HG02642 (cell line): ENCODE data around the gene IPCEF1.

Experiments
- ATAC-seq: cut with Tn5 transposase; IDR thresholded peaks from one replicate; pipeline ENCODE4 v1.9.1; 2021; ENCODE audit warnings: mild to moderate bottlenecking; ENCODE audit not compliant: unreplicated experiment, poor library complexity

Gene IPCEF1

GRCh38 chr6:154356690-154357089 lies at the start of gene IPCEF1:
Gene IPCEF1, minus strand, starts transcription at chr6:154356803. Its CDS starts 90,856 bp downstream, at chr6:154265947.
- ATAC-seq = peak; percentile 29

GRCh38 chr6:154406301-154406700 lies 49.7 kb upstream of the IPCEF1 start:
- no peak for ATAC-seq

- no peak for ATAC-seq
Observed at GRCh38 chr6:154404791-154405400, 48.3 kb upstream of the IPCEF1 start.

- no peak for ATAC-seq
Observed at GRCh38 chr6:154403788-154404187, 47.2 kb upstream of the IPCEF1 start.

GRCh38 chr6:154402081-154402780 lies 45.6 kb upstream of the IPCEF1 start:
- no peak for ATAC-seq

GRCh38 chr6:154399097-154399496 lies 42.5 kb upstream of the IPCEF1 start:
- ATAC-seq = no peak

- ATAC-seq = no peak
Observed at GRCh38 chr6:154397491-154398195, 41.0 kb upstream of the IPCEF1 start.

GRCh38 chr6:154395878-154396277 lies 39.3 kb upstream of the IPCEF1 start:
- no peak for ATAC-seq

- ATAC-seq = no peak
Observed at GRCh38 chr6:154395316-154395715, 38.7 kb upstream of the IPCEF1 start.

GRCh38 chr6:154394571-154394970 lies 38.0 kb upstream of the IPCEF1 start:
- ATAC-seq = no peak

- no peak for ATAC-seq
Observed at GRCh38 chr6:154390034-154390433, 33.4 kb upstream of the IPCEF1 start.

- no peak for ATAC-seq
Observed at GRCh38 chr6:154388803-154389202, 32.2 kb upstream of the IPCEF1 start.

GRCh38 chr6:154386848-154387717 lies 30.5 kb upstream of the IPCEF1 start:
- no peak for ATAC-seq

- ATAC-seq = no peak
Observed at GRCh38 chr6:154384191-154384590, 27.6 kb upstream of the IPCEF1 start.

GRCh38 chr6:154383273-154383672 lies 26.7 kb upstream of the IPCEF1 start:
- ATAC-seq = no peak

- ATAC-seq = no peak
Observed at GRCh38 chr6:154382740-154383139, 26.1 kb upstream of the IPCEF1 start.

- ATAC-seq = no peak
Observed at GRCh38 chr6:154381548-154381947, 24.9 kb upstream of the IPCEF1 start.

- ATAC-seq = no peak
Observed at GRCh38 chr6:154380741-154381140, 24.1 kb upstream of the IPCEF1 start.

GRCh38 chr6:154379585-154379984 lies 23.0 kb upstream of the IPCEF1 start:
- ATAC-seq = no peak

GRCh38 chr6:154378518-154378917 lies 21.9 kb upstream of the IPCEF1 start:
- no peak for ATAC-seq

GRCh38 chr6:154377726-154378125 lies 21.1 kb upstream of the IPCEF1 start:
- ATAC-seq = no peak
